ENCODE data around the gene GPC1.

Gene GPC1

GRCh38 chr2:240430595-240430994 lies 4.9 kb upstream of the GPC1 start:
- no peak for DNase-seq (ENCODE audit: low read depth in 2 of 2)

GRCh38 chr2:240431271-240431660 lies 4.2 kb upstream of the GPC1 start:
- DNase-seq (ENCODE audit: low read depth in 2 of 2): no peak

GRCh38 chr2:240431661-240432424 lies 3.6 kb upstream of the GPC1 start:
- DNase-seq (ENCODE audit: low read depth in 2 of 2): no peak

GRCh38 chr2:240432430-240432819 lies 3.0 kb upstream of the GPC1 start:
- no peak for DNase-seq (ENCODE audit: low read depth in 2 of 2)

GRCh38 chr2:240432820-240433801 lies 2.4 kb upstream of the GPC1 start:
- no peak for DNase-seq (ENCODE audit: low read depth in 2 of 2)

GRCh38 chr2:240433973-240434727 lies 1.3 kb upstream of the GPC1 start:
- no peak for DNase-seq (ENCODE audit: low read depth in 2 of 2)

GRCh38 chr2:240434728-240435456 lies 571 bp upstream of the GPC1 start:
- peak; percentile 74 to 78 for DNase-seq (ENCODE audit: low read depth in 2 of 2)

- DNase-seq (ENCODE audit: low read depth in 2 of 2): no peak
These were observed 652 bp downstream of the GPC1 start for GRCh38 chr2:240435948-240436682.

GRCh38 chr2:240436683-240437550 lies 1.5 kb downstream of the GPC1 start:
- DNase-seq (ENCODE audit: low read depth in 2 of 2): no peak

- DNase-seq (ENCODE audit: low read depth in 2 of 2): no peak
These were observed 2.0 kb downstream of the GPC1 start for GRCh38 chr2:240437551-240437860.

- DNase-seq (ENCODE audit: low read depth in 2 of 2): peak; percentile 34 to 36
These were observed 2.7 kb downstream of the GPC1 start for GRCh38 chr2:240437861-240438809.

GRCh38 chr2:240438810-240439697 lies 3.6 kb downstream of the GPC1 start:
- DNase-seq (ENCODE audit: low read depth in 2 of 2): no peak

GRCh38 chr2:240439698-240440151 lies 4.3 kb downstream of the GPC1 start:
- no peak for DNase-seq (ENCODE audit: low read depth in 2 of 2)

GRCh38 chr2:240440251-240440650 lies 4.8 kb downstream of the GPC1 start:
- DNase-seq (ENCODE audit: low read depth in 2 of 2): no peak

GRCh38 chr2:240440704-240441320 lies 5.3 kb downstream of the GPC1 start:
- no peak for DNase-seq (ENCODE audit: low read depth in 2 of 2)

GRCh38 chr2:240441326-240441992 lies 6.0 kb downstream of the GPC1 start:
- DNase-seq (ENCODE audit: low read depth in 2 of 2): no peak

- no peak for DNase-seq (ENCODE audit: low read depth in 2 of 2)
These were observed 6.5 kb downstream of the GPC1 start for GRCh38 chr2:240441993-240442411.

Data from activated CD8-positive, alpha-beta memory T cell treated with anti-CD3 and anti-CD28 coated beads for 4 hours (primary cell).